Testis (tissue), 3 donors: Measurements from ENCODE around the gene OSBPL9. TPM values are rescaled to one million over a fixed set of nuclear protein-coding genes. Genes with fewer than 3 reads are reported as not detected.

Source experiments
- DNase-seq: peaks from one replicate; pipeline ENCODE4 v3.0.0-alpha.2; 2019
- H3K27ac ChIP-seq, 2 donors: fragments of 200-600 bp; sonication (generic); one replicate each; pipeline ENCODE4 v1.5.1; 2019
- H3K27me3 ChIP-seq: fragments of 200-600 bp; sonication (generic); one replicate; pipeline ENCODE4 v1.5.1; 2019
- H3K36me3 ChIP-seq: fragments of 200-600 bp; sonication (generic); one replicate; pipeline ENCODE4 v1.5.1; 2017; ENCODE audit warnings: low read depth; ENCODE audit errors: missing control alignments
- H3K4me1 ChIP-seq: fragments of 200-600 bp; sonication (generic); one replicate; pipeline ENCODE4 v1.5.1; 2019
- H3K4me3 ChIP-seq, 2 donors: fragments of 200-600 bp; sonication (generic); one replicate each; pipeline ENCODE4 v1.5.1; 2017 to 2019
- H3K9me3 ChIP-seq: fragments of 200-600 bp; sonication (generic); one replicate; pipeline ENCODE4 v1.5.1; 2017
- CTCF ChIP-seq, 3 experiments: fragments of 450-650 bp in 2 of 3; fragments of 200-600 bp in 1 of 3; sonication (generic) in 1 of 3; IDR thresholded peaks; one replicate each; pipeline ENCODE4 v1.5.1; 2016 to 2019; ENCODE audit warnings: antibody characterized with exemption in 3 of 3, mild to moderate bottlenecking in 2 of 3, moderate library complexity in 1 of 3
- POLR2A ChIP-seq: fragments of 450-650 bp; IDR thresholded peaks from one replicate; pipeline ENCODE4 v1.6.1; 2017; ENCODE audit warnings: antibody characterized with exemption, mild to moderate bottlenecking, moderate library complexity
- WGBS, 2 donors: methylation state at CpG; one replicate each; pipeline ENCODE4 v1.1.5; 2018; 5-methylcytosine and 5-hydroxymethylcytosine counted together
- intact Hi-C: fragments of 100-400 bp; cut with DNase I; formaldehyde crosslinking; loops from one replicate; pipeline ENCODE4 v1.15.1; 2023; ENCODE audit warnings: low total_unique reads
- polyA plus RNA-seq: library from polyadenylated mRNA; stranded (reverse); fragments of 350-450 nt; fragmentation: Illumina TruSeq; extraction: RNeasy Lipid Tissue Mini Kit (QIAGEN cat#74804); gene quantifications from one replicate; pipeline ENCODE4 v1.2.3, GENCODE V29; 2014; ENCODE audit warnings: low read depth, low replicate concordance; ENCODE audit not compliant: insufficient read depth
- total RNA-seq, 2 donors: library from RNA; depleted of rRNA; stranded (reverse); fragments of >200 nt; gene quantifications; one replicate each; pipeline ENCODE4 v1.2.3, GENCODE V29; 2016

The OSBPL9 gene
- total and polyA plus RNA-seq, 3 donors from 2014 or later: 59.3 to 160 (median 117) TPM

GRCh38 chr1:51650198-51650597, 33.3 kb downstream of the OSBPL9 start:
- intact Hi-C loops: no loop called here
- peak overlapping the region in 1 of 2 donors; percentile 39 for H3K27ac ChIP-seq
- WGBS, 2 donors: 78 to 90% methylated on average over 1 of the region's 1 CpG
- peaks cover 24% of the 10 kb centered on the region for H3K4me1 ChIP-seq
- TF ChIP-seq POLR2A (no peak), CTCF (IDR thresholded peaks at IDR 0.05) (no peak)
- DNase-seq: no peak
- H3K4me3 ChIP-seq: no peak overlapping the region
- no peaks in the 10 kb centered on the region for H3K9me3 ChIP-seq
- no peaks in the 10 kb centered on the region for H3K36me3 ChIP-seq
- H3K27me3 ChIP-seq: no peaks in the 10 kb centered on the region

GRCh38 chr1:51651552-51651942, 34.7 kb downstream of the OSBPL9 start:
- peaks cover 24% of the 10 kb centered on the region for H3K4me1 ChIP-seq
- no peak for DNase-seq
- WGBS, 2 donors: 92 to 97% methylated on average over 3 of the region's 3 CpGs
- H3K27ac ChIP-seq: no peak overlapping the region
- TF ChIP-seq CTCF (IDR thresholded peaks at IDR 0.05) (no peak), POLR2A (no peak)
- no peak overlapping the region for H3K4me3 ChIP-seq
- no peaks in the 10 kb centered on the region for H3K36me3 ChIP-seq
- H3K27me3 ChIP-seq: no peaks in the 10 kb centered on the region
- no peaks in the 10 kb centered on the region for H3K9me3 ChIP-seq
- intact Hi-C loops: no loop called here

GRCh38 chr1:51652599-51652998, 35.7 kb downstream of the OSBPL9 start:
- intact Hi-C loops: no loop called here
- TF ChIP-seq POLR2A: no peak
- TF ChIP-seq CTCF (IDR thresholded peaks at IDR 0.05): no peak
- Histone ChIP-seq H3K9me3 (no peaks in the 10 kb centered on the region), H3K27me3 (no peaks in the 10 kb centered on the region), H3K4me3 (no peak overlapping the region), H3K4me1 (peaks cover 32% of the 10 kb centered on the region), H3K27ac (peak overlapping the region in 1 of 2 donors; percentile 5), H3K36me3 (no peaks in the 10 kb centered on the region)
- DNase-seq: no peak

- Histone ChIP-seq H3K27ac (peak overlapping the region in 1 of 2 donors; percentile 5), H3K9me3 (no peaks in the 10 kb centered on the region), H3K27me3 (no peaks in the 10 kb centered on the region), H3K4me1 (peaks cover 27% of the 10 kb centered on the region), H3K36me3 (no peaks in the 10 kb centered on the region), H3K4me3 (no peak overlapping the region)
- no peak for TF ChIP-seq CTCF (IDR thresholded peaks at IDR 0.05)
- no peak for TF ChIP-seq POLR2A
- intact Hi-C loops: no loop called here
- no peak for DNase-seq
These were observed 36.2 kb downstream of the OSBPL9 start for GRCh38 chr1:51653127-51653526.

GRCh38 chr1:51654000-51654399, 37.1 kb downstream of the OSBPL9 start:
- Histone ChIP-seq H3K27me3 (no peaks in the 10 kb centered on the region), H3K36me3 (no peaks in the 10 kb centered on the region), H3K27ac (no peak overlapping the region), H3K4me1 (peaks cover 18% of the 10 kb centered on the region), H3K9me3 (no peaks in the 10 kb centered on the region), H3K4me3 (no peak overlapping the region)
- TF ChIP-seq POLR2A (no peak), CTCF (IDR thresholded peaks at IDR 0.05) (no peak)
- no peak for DNase-seq
- 33 to 40% methylated on average over 1 of the region's 1 CpG for WGBS, 2 donors
- intact Hi-C loops: no loop called here
